ENCODE measurements around the gene DUOX1.

DNA sequence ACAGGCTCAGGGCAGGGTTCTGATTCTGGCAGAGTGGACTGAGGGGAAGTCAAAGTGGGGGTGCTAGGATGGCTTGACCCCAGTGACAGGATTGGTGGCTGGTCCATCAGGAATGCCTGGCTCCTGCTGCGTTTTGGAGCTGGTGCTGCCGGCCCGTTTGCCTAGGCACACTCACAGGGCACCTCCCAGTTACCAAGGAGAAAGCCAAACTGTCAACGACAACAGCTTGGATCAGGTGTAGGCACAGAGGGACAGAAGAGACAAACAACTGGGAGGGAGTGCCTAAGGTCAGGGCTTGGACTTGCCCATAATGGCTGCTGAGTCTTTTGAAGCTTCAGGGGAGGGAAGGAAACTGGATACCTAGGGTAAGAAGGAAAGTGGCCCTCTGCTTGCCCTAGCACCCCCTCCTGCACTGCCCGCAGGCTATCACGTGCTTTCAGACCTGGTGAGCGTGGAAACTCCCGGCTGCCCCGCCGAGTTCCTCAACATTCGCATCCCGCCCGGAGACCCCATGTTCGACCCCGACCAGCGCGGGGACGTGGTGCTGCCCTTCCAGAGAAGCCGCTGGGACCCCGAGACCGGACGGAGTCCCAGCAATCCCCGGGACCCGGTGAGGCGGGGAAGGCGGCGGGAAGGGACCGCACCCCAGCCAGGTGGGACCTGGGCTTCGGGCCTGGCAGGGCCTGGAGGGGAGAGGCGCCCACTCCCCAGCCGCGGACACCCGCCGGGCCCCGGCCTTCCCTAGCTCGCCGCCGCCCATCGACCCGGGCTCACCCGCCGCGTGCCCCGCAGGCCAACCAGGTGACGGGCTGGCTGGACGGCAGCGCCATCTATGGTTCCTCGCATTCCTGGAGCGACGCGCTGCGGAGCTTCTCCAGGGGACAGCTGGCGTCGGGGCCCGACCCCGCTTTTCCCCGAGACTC, 5.1 kb downstream of the DUOX1 start:
- TF ChIP-seq SUZ12 (IDR thresholded peaks at IDR 0.05; ENCODE audit: extremely low read depth, insufficient read depth, insufficient read length) (no peak), YY1 (IDR thresholded peaks at IDR 0.05; ENCODE audit: insufficient read depth, insufficient read length) (no peak)
